HG03066 (cell line): ENCODE data around the gene PCNA.
"Not testable (repeated sequence)": the region's sequence is repeated elsewhere in the genome, so short reads cannot be mapped to it uniquely, and the experiment has no call there.

Experiments used
- ATAC-seq: cut with Tn5 transposase; IDR thresholded peaks from one replicate; pipeline ENCODE4 v1.9.1; 2021; ENCODE audit warnings: low read depth; ENCODE audit not compliant: unreplicated experiment

The PCNA gene

GRCh38 chr20:5104479-5104878, 15.3 kb downstream of the PCNA start:
- ATAC-seq = no peak

- ATAC-seq = no peak
Measured at GRCh38 chr20:5100684-5101347, 18.9 kb downstream of the PCNA start.

GRCh38 chr20:5099909-5100308, 19.8 kb downstream of the PCNA start:
- ATAC-seq = not testable (repeated sequence)

- ATAC-seq = not testable (repeated sequence)
Measured at GRCh38 chr20:5099009-5099408, 20.7 kb downstream of the PCNA start.

GRCh38 chr20:5096463-5096862, 23.3 kb downstream of the PCNA start:
- ATAC-seq = no peak

GRCh38 chr20:5095931-5096330, 23.8 kb downstream of the PCNA start:
- no peak for ATAC-seq

- no peak for ATAC-seq
Measured at GRCh38 chr20:5095454-5095853, 24.3 kb downstream of the PCNA start.

- ATAC-seq = no peak
Measured at GRCh38 chr20:5092765-5093339, 26.9 kb downstream of the PCNA start.

- ATAC-seq = no peak
Measured at GRCh38 chr20:5091902-5092301, 27.9 kb downstream of the PCNA start.

GRCh38 chr20:5090191-5090590, 29.6 kb downstream of the PCNA start:
- no peak for ATAC-seq

GRCh38 chr20:5088688-5089087, 31.1 kb downstream of the PCNA start:
- ATAC-seq = no peak

GRCh38 chr20:5085380-5085779, 34.4 kb downstream of the PCNA start:
- no peak for ATAC-seq

- no peak for ATAC-seq
Measured at GRCh38 chr20:5080384-5080877, 39.3 kb downstream of the PCNA start.

- peak; percentile 97 for ATAC-seq
Measured at GRCh38 chr20:5078399-5078958, 41.3 kb downstream of the PCNA start.

GRCh38 chr20:5077761-5078387, 41.9 kb downstream of the PCNA start:
- ATAC-seq = no peak

GRCh38 chr20:5076913-5077312, 42.8 kb downstream of the PCNA start:
- ATAC-seq = not testable (repeated sequence)

- no peak for ATAC-seq
Measured at GRCh38 chr20:5074232-5074674, 45.5 kb downstream of the PCNA start.

GRCh38 chr20:5073660-5074231, 46.0 kb downstream of the PCNA start:
- no peak for ATAC-seq

- ATAC-seq = no peak
Measured at GRCh38 chr20:5072756-5073659, 46.8 kb downstream of the PCNA start.

- not testable (repeated sequence) for ATAC-seq
Measured at GRCh38 chr20:5071942-5072341, 47.8 kb downstream of the PCNA start.
